Naive B cell (primary cell): Measurements from ENCODE around the gene TOMM6. TPM values are rescaled to one million over a fixed set of nuclear protein-coding genes. Genes with fewer than 3 reads are reported as not detected.

Source experiments
- ATAC-seq, 2 donors: fragments of 150-1000 bp; cut with Tn5 transposase; 2 replicates each; pipeline ENCODE4 v1.10.0; 2021; ENCODE audit warnings: low read depth in 2 of 2, mild to moderate bottlenecking in 2 of 2, moderate library complexity in 2 of 2
- DNase-seq: peaks from one replicate; pipeline ENCODE4 v3.0.0; 2022
- H3K27ac Mint-ChIP-seq, 6 donors: one replicate each; pipeline ENCODE4 v1.8.0; 2020 to 2022; ENCODE audit warnings: mild to moderate bottlenecking in 6 of 6, mixed read lengths in 6 of 6, moderate library complexity in 5 of 6, inconsistent platforms in 2 of 6
- H3K27me3 Mint-ChIP-seq, 3 donors: one replicate each; pipeline ENCODE4 v1.8.0; 2021 to 2022; ENCODE audit warnings: mixed read lengths in 3 of 3, mild to moderate bottlenecking in 1 of 3
- H3K36me3 Mint-ChIP-seq, 2 donors: one replicate each; pipeline ENCODE4 v1.8.0; 2020 to 2022; ENCODE audit warnings: mixed read lengths in 2 of 2, inconsistent platforms in 1 of 2, mild to moderate bottlenecking in 1 of 2
- H3K4me1 Mint-ChIP-seq, 3 donors: one replicate each; pipeline ENCODE4 v1.8.0; 2020 to 2022; ENCODE audit warnings: mixed read lengths in 3 of 3, inconsistent platforms in 1 of 3, mild to moderate bottlenecking in 1 of 3, moderate library complexity in 1 of 3
- H3K4me3 Mint-ChIP-seq, 8 donors: one replicate each; pipeline ENCODE4 v1.8.0; 2020 to 2022; ENCODE audit warnings: mild to moderate bottlenecking in 8 of 8, mixed read lengths in 8 of 8, moderate library complexity in 8 of 8, inconsistent platforms in 2 of 8
- H3K9me3 Mint-ChIP-seq, 7 donors: one replicate each; pipeline ENCODE4 v1.8.0; 2020 to 2022; ENCODE audit warnings: mixed read lengths in 7 of 7, mild to moderate bottlenecking in 5 of 7, inconsistent platforms in 2 of 7, moderate library complexity in 1 of 7
- polyA plus RNA-seq, 6 donors: library from polyadenylated mRNA; unstranded; fragments of 300-500 nt; fragmentation: Illumina TruSeq; gene quantifications; one replicate each; pipeline ENCODE4 v1.2.3, GENCODE V29; 2021; ENCODE audit warnings: low read depth in 6 of 6

Gene TOMM6
- 100 to 1,000 TPM; 366 to 456 (median 377) TPM for polyA plus RNA-seq

DNA sequence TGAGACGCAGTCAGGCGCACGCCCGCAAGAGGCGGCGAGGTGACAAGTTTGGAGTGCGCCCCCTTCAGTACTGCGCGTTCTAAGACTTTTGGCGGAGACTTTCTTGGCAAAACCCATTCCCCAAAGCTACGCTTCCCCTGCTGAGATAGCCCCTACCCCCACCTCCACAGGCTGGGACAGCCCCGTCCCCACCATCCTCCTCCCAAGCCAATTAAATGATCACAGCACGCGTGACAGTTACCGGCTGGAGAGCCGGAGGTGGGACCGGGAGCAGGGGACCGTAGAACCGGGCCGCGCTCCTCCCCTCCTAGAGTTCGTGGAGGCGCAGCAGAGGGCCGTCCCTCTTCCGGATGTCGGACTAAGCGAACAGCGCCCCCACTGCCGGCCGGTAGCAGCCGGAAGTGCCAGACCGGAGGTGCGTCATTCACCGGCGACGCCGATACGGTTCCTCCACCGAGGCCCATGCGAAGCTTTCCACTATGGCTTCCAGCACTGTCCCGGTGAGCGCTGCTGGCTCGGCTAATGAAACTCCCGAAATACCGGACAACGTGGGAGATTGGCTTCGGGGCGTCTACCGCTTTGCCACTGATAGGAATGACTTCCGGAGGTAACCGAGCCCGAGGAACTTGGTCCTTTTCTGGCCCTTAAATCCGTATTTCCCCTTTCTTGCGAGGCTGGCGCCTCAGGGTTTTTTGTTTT is at the start of gene TOMM6:
TOMM6 (plus strand) TSS at position 476 of the 699 bp plus-strand sequence; CDS start at position 480, 4 bp downstream.
- DNase-seq: peak; percentile 95
- Mint-ChIP-seq H3K4me3 (peak within 1 kb of the TSS; percentile 90 to 98 (median 96)), H3K36me3 (peaks cover 0 to 9% of the 10 kb centered on the region in 2 donors), H3K27ac (peak within 1 kb of the TSS; percentile 94 to 98 (median 96)), H3K27me3 (no peaks in the 10 kb centered on the region), H3K4me1 (peaks cover 18 to 32% (median 26%) of the 10 kb centered on the region in 3 donors), H3K9me3 (no peaks in the 10 kb centered on the region)
- peak; percentile 79 to 81 for ATAC-seq

- DNase-seq: no peak
- Mint-ChIP-seq H3K27ac (no peak overlapping the region), H3K9me3 (no peaks in the 10 kb centered on the region), H3K4me3 (no peak overlapping the region), H3K4me1 (peaks cover 0 to 8% (median 7%) of the 10 kb centered on the region in 3 donors), H3K36me3 (no peaks in the 10 kb centered on the region), H3K27me3 (peaks cover 0 to 4% (median 0%) of the 10 kb centered on the region in 3 donors)
- no peak for ATAC-seq
Observed at GRCh38 chr6:41739041-41739440, 48.5 kb upstream of the TOMM6 start.

DNA sequence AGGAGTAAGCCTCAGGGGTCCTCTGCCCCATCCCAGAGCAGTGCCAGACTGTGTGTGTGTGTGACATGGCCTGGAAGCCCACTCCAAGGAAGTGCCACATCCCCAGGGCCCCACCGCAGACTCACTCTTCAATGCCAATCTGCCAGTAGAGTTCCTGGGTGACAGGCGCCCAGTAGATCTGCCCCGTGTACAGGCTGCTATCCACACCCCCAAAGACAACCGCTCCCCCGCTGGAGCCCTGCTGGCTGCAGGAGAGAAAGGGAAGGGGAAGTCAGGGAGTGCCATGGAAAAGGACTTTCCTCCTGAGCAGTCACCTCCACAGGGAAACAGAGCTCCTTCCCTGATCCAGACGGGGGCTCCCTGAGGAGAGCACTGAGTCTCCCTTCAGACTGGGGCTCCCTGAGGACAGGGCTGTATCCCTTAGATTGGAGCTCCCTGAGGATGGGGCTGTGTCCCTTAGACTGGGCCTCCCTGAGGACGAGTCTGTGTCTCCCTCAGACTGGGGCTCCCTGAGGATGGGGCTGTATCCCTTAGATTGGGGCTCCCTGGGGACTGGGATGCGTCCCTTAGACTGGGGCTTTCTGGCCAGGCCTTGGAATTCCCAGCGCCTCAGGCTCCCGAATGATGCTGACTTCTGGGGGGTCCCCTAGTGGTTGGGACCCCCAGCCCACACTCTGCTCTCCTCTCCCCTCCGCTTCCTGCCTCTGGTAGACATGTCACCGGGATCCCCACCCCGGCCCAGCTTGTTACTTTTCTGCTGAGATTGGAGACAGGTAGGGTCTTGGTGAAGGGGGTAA is 46.9 kb upstream of the TOMM6 start:
- Mint-ChIP-seq H3K27me3 (peaks cover 0 to 4% (median 0%) of the 10 kb centered on the region in 3 donors), H3K9me3 (no peaks in the 10 kb centered on the region), H3K27ac (no peak overlapping the region), H3K36me3 (no peaks in the 10 kb centered on the region), H3K4me3 (no peak overlapping the region), H3K4me1 (peaks cover 0 to 11% (median 7%) of the 10 kb centered on the region in 3 donors)
- ATAC-seq (no peak), DNase-seq (no peak)

- Mint-ChIP-seq H3K27ac (peak overlapping the region in 1 of 6 donors; percentile 69), H3K4me3 (no peak overlapping the region), H3K9me3 (no peaks in the 10 kb centered on the region), H3K4me1 (peaks cover 0 to 5% (median 0%) of the 10 kb centered on the region in 3 donors), H3K27me3 (peaks cover 0 to 4% (median 0%) of the 10 kb centered on the region in 3 donors), H3K36me3 (no peaks in the 10 kb centered on the region)
- no peak for DNase-seq
- ATAC-seq: no peak
Observed at GRCh38 chr6:41741625-41742490, 45.6 kb upstream of the TOMM6 start.

GRCh38 chr6:41743406-41744235 is 43.9 kb upstream of the TOMM6 start:
- Mint-ChIP-seq H3K36me3 (no peaks in the 10 kb centered on the region), H3K27ac (no peak overlapping the region), H3K4me3 (no peak overlapping the region), H3K4me1 (peaks cover 0 to 5% (median 0%) of the 10 kb centered on the region in 3 donors), H3K9me3 (no peaks in the 10 kb centered on the region), H3K27me3 (peaks cover 0 to 4% (median 0%) of the 10 kb centered on the region in 3 donors)
- DNase-seq (no peak), ATAC-seq (no peak)

GRCh38 chr6:41744236-41744787 is 43.2 kb upstream of the TOMM6 start:
- Mint-ChIP-seq H3K4me1 (peaks cover 0 to 5% (median 0%) of the 10 kb centered on the region in 3 donors), H3K27ac (no peak overlapping the region), H3K36me3 (no peaks in the 10 kb centered on the region), H3K4me3 (no peak overlapping the region), H3K27me3 (peaks cover 0 to 4% (median 0%) of the 10 kb centered on the region in 3 donors), H3K9me3 (no peaks in the 10 kb centered on the region)
- ATAC-seq (no peak), DNase-seq (no peak)

GRCh38 chr6:41746107-41746506 is 41.4 kb upstream of the TOMM6 start:
- Mint-ChIP-seq H3K27ac (peak overlapping the region in 1 of 6 donors; percentile 70), H3K4me1 (peaks cover 0 to 5% (median 0%) of the 10 kb centered on the region in 3 donors)
- ATAC-seq: no peak

GRCh38 chr6:41747256-41748101 is 40.0 kb upstream of the TOMM6 start, which contains the start of gene PGC:
TSS of gene PGC (minus strand) at chr6:41747397. CDS start at chr6:41747334, 63 bp downstream.
- Mint-ChIP-seq H3K9me3 (no peaks in the 10 kb centered on the region), H3K27me3 (peaks cover 4 to 10% (median 8%) of the 10 kb centered on the region in 3 donors), H3K4me3 (no peak within 1 kb of the TSS), H3K36me3 (no peaks in the 10 kb centered on the region), H3K27ac (no peak within 1 kb of the TSS), H3K4me1 (peaks cover 0 to 5% (median 0%) of the 10 kb centered on the region in 3 donors)
- no peak for DNase-seq
- no peak for ATAC-seq

More at GRCh38 chr6:41746107-41746506, 41.4 kb upstream of the TOMM6 start:
- Mint-ChIP-seq H3K27me3 (peaks cover 4 to 10% (median 8%) of the 10 kb centered on the region in 3 donors), H3K36me3 (no peaks in the 10 kb centered on the region), H3K4me3 (peak overlapping the region in 1 of 8 donors; percentile 61), H3K9me3 (no peaks in the 10 kb centered on the region)
- no peak for DNase-seq

DNA sequence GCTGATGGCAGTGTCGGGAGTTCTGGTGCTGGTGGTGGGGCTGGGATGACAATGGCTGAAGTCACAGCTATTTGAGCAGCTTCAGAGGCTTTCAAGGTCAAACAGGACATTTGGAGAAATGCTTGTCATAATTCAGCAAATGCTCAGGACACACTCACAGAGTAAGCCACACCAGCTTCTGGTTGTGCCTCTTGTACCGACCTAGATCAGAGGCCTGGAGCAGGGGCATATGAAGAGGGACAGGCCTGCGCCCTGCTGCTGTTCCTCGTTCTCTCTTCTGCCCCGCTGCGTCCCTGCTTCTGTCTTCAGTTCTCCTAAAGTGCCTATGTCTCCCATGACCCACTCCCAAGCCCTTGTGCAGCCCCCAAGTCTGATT is 39.4 kb upstream of the TOMM6 start:
- Mint-ChIP-seq H3K36me3 (no peaks in the 10 kb centered on the region), H3K4me3 (no peak overlapping the region), H3K27ac (no peak overlapping the region), H3K4me1 (peaks cover 0 to 5% (median 0%) of the 10 kb centered on the region in 3 donors), H3K27me3 (peaks cover 4 to 10% (median 8%) of the 10 kb centered on the region in 3 donors), H3K9me3 (no peaks in the 10 kb centered on the region)
- DNase-seq (no peak), ATAC-seq (no peak)

DNA sequence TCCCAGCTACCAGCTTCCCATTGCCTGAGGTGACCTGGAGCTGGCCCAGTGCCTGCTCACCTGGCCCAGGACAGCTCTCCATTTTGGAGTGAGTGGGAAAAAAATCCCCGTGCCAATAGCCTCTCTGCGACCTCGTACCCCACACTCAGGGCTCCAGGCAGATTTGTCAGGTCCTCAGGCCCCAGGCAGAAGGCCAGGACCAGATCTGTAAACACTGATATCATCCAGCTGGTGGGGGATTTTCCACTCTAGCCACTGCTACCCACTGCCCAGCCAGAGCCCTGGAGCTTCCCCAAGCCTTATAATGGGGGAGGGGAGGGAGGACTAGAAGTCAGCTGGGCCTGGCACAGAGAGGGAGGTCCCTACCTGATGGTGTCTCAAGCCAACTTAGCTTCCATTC is 39.0 kb upstream of the TOMM6 start:
- Mint-ChIP-seq H3K4me3 (no peak overlapping the region), H3K4me1 (peaks cover 0 to 5% (median 0%) of the 10 kb centered on the region in 3 donors), H3K27ac (no peak overlapping the region), H3K27me3 (peaks cover 4 to 10% (median 9%) of the 10 kb centered on the region in 3 donors), H3K36me3 (no peaks in the 10 kb centered on the region), H3K9me3 (no peaks in the 10 kb centered on the region)
- ATAC-seq: no peak
- no peak for DNase-seq

GRCh38 chr6:41750374-41750773 is 37.1 kb upstream of the TOMM6 start:
- Mint-ChIP-seq H3K4me1 (no peaks in the 10 kb centered on the region), H3K27me3 (peaks cover 2 to 15% (median 10%) of the 10 kb centered on the region in 3 donors), H3K9me3 (no peaks in the 10 kb centered on the region), H3K27ac (no peak overlapping the region), H3K4me3 (no peak overlapping the region), H3K36me3 (no peaks in the 10 kb centered on the region)
- DNase-seq (no peak), ATAC-seq (no peak)
